ENCODE results near the gene INSYN1.

DNA sequence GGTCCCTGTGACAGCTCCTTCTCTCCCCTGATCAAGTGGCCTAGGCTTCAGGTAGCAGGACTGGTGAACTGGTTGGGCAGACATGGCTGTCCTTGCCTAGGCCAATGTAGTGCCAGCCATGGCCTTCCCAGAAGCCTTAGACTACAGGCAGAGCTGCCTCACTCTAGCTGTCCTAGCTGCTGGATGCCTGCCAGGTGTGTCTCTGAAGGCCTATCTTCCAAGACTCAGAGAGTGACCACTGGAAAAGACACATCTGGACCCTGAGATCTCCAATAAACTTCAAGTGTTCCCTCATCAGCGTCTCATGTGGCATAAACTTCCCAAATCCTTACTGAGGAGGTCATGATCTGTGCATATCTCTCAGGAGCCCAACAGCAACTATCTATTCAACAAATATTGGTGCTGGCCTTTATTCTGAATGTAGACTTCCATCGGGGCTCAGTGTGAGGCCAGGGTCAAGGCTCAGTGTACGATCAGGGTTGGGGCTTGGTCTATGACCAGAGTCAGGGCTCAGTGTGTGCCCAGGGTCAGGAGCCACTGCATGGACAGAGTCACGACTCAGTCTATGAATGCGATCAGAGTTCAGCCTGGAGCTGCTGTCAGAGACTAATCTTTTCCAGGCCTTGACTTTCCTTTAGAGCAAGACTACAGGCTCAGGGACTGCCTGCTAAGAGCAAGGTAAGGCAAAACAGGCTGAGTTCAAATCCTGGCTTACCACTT, 36.5 kb upstream of the INSYN1 start:
- TF ChIP-seq EZH2 (IDR thresholded peaks at IDR 0.05; ENCODE audit: insufficient read depth, poor library complexity, severe bottlenecking) (no peak), EZH2phosphoT487 (IDR thresholded peaks at IDR 0.05; ENCODE audit: insufficient read depth, low read depth) (no peak)
